AG09319 (cell line): ENCODE results near the gene APOB.

ENCODE experiments used
- DNase-seq: peaks from one replicate; pipeline ENCODE4 v3.0.0-alpha.2; 2010; ENCODE audit warnings: low read depth; ENCODE audit errors: extremely low read depth
- TF ChIP-seq, protein P1 (sequence below): IDR thresholded peaks from 2 replicates; pipeline ENCODE4 v1.5.1; 2011; ENCODE audit warnings: low read depth, mild to moderate bottlenecking, inconsistent platforms, low read length, moderate library complexity

Gene APOB

DNA sequence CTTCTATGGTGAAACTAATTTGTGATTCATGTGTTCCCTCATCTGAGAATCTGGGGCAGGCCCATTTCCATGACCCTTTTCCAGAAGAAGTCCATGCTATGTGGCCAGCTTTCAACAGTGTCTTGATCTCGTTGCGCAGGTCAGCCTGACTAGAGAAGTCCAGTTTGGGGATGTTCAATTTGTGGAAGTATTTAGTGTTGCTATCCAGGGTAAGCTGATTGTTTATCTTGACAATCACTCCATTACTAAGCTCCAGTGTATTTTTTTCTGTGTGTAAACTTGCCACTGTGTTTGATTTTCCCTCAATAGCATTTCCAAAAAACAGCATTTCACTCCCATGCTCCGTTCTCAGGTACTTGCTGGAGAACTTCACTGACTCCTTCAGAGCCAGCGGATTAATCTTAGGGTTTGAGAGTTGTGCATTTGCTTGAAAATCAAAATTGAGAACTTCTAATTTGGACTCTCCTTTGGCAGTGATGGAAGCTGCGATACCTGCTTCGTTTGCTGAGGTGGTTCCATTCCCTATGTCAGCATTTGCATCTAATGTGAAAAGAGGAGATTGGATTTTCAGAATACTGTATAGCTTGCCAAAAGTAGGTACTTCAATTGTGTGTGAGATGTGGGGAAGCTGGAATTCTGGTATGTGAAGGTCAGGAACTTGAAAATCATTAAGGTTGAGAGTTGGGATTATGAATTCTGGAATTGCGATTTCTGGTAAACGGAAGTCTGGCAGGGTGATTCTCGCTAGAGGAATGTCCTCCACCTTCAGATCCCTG, 35.7 kb downstream of the APOB start:
- no peak for DNase-seq
- TF ChIP-seq, protein P1, sequence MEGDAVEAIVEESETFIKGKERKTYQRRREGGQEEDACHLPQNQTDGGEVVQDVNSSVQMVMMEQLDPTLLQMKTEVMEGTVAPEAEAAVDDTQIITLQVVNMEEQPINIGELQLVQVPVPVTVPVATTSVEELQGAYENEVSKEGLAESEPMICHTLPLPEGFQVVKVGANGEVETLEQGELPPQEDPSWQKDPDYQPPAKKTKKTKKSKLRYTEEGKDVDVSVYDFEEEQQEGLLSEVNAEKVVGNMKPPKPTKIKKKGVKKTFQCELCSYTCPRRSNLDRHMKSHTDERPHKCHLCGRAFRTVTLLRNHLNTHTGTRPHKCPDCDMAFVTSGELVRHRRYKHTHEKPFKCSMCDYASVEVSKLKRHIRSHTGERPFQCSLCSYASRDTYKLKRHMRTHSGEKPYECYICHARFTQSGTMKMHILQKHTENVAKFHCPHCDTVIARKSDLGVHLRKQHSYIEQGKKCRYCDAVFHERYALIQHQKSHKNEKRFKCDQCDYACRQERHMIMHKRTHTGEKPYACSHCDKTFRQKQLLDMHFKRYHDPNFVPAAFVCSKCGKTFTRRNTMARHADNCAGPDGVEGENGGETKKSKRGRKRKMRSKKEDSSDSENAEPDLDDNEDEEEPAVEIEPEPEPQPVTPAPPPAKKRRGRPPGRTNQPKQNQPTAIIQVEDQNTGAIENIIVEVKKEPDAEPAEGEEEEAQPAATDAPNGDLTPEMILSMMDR: no peak

DNA sequence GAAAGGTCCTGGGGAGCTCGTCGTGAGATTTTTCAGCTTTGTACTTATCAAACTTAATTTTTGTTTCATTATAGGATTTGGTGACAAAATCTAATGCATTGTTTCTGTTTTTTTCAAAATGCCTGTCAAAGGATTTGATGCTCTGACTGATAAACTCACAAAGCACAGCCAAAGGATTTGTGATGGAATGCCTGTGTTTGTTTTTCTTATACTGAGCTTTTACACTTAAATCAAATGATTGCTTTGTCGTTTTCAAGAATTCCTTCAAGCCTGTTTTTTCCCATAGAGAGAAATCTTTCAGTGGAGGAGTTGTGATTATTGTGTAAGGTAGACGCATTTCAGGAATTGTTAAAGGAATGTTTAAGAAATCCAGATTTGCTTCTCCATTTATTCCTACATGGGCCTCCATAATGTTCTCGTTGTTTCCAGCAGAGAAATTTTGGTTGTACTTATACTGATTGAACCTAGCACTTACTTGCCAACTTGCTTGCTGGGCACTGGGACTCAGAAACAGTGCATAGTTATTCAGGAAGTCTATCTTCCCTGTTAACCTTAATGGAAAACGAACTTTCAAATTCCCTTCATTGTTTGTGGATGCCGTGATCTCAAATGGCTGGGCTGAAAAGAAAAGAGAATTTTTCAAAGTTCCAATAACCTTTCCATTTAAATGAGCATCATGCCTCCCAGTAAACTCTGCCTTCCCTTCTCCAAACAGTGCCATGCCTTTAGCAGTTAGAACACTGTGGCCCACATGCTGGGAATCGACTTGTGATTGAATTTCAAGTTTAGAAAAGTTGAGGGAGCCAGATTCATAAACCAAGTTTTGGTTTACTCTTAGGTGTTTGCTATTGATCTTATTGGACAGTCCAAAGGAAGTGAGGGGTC, 36.5 kb downstream of the APOB start:
- DNase-seq: no peak
- TF ChIP-seq, protein P1: no peak

DNA sequence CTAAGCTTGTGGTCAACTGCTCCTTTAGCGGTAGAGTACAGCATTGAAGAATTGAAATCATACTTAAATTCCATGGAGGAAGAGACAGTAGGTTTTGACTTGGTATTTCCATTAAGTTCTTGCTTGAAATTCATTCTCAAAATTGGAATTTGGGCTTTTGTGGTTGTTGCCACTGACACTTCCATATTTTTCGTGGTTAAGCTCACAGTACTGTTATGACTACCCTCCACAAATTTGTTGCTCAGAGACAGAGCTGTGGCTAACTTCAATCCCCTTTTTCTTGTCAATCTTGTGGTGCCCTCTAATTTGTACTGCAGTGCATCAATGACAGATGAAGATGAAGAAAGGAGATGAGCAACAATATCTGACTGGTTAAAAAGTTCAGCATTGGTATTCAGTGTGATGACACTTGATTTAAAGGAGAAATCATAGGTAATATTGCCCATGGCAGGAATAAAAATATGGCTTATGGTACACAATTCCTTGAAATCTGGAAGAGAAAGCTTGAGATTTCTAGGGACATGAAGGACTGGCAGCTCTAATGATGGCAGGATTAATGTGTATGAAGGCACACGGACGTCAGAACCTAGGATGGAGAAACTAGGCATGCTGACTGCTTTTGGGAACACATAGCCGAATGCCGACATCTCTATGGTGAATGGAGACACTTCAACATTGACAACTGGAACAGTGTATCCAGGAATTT, 37.3 kb downstream of the APOB start:
- TF ChIP-seq, protein P1: no peak
- DNase-seq: no peak

DNA sequence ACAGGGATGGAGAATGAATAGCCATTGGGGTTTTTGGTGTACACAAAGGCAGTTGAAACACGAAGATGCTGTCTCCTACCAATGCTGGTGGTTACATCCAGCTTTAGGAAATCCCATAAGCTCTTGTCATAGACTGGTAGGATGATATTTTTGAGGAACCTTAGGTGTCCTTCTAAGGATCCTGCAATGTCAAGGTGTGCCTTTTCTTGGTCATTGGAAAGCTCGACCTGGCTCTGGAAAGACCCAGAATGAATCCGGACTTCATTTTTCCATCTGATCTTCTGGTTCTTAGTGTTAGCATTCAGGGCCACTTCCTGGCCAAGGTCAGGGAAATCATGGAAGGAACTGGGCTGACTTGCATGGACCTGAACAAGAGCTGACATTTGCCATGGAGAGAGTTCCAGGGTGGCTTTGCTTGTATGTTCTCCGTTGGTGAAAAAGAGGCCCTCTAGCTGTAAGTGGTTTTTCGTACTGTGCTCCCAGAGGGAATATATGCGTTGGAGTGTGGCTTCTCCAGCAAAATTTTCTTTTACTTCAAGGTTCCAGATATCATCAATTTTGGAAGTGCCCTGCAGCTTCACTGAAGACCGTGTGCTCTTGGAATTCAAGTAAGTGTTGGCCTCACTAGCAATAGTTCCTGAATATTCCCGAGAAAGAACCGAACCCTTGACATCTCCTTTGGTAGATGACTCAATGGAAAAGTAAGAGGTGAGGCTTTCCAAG, 38.0 kb downstream of the APOB start:
- TF ChIP-seq, protein P1: no peak
- no peak for DNase-seq

DNA sequence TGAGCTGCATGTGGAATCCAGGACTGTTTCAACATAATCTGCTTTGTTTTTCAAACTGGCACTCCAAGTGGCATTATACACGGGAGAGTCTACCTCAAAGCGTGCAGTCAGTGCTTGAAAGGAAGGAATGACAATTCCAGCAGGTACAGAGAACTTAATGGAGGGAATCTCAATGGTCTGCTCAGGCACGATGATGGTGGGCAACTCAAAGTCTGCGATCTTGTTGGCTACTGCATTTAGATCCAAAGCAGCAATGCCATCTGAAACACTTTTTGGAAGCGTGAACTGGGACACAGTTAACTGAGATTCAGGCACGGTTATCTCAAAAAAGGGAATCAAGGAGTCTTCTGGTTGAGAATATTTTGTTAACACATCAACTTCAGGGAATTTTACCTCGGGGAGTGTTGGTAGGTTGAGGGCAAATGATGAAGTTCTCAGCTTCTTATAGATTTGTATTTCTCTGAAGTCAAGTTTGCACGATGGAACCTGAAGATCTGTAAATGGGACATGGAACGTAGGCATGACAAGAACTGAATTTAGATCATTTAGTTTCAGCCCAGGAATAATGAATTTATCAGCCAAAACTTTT, 38.7 kb downstream of the APOB start:
- TF ChIP-seq, protein P1: no peak
- no peak for DNase-seq

DNA sequence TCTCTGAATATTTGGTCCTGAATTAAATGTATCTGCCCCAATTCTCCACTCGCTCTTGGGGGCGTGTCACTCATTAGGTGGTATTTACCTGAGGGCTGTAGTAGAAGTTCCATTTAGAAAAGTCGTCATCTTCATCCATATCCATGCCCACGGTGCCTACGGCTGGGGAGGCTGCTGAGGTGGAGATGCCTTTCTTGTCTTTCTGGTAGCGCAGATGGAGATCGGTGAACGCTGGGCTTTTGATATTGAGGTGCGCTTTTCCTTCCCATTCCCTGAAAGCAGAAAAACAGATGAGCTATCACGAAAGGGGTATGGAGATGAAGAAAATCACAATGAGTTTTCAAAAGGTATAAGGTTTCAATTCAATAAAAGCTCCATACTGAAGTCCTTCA, 39.7 kb downstream of the APOB start:
- DNase-seq: no peak
- TF ChIP-seq, protein P1: no peak
